Suprapubic skin (tissue), 4 donors: Measurements from ENCODE around the gene ARL16. TPM values are rescaled to one million over a fixed set of nuclear protein-coding genes. Genes with fewer than 3 reads are reported as not detected.

Experiments
- DNase-seq, 2 donors: peaks; one replicate each; pipeline ENCODE4 v3.0.0-alpha.2; 2019; ENCODE audit warnings: low spot score in 2 of 2
- H3K27ac ChIP-seq: fragments of 200-600 bp; sonication (generic); one replicate; pipeline ENCODE4 v1.5.1; 2019
- H3K27me3 ChIP-seq: fragments of 200-600 bp; sonication (generic); one replicate; pipeline ENCODE4 v1.5.1; 2019
- H3K36me3 ChIP-seq: fragments of 200-600 bp; sonication (generic); one replicate; pipeline ENCODE4 v1.5.1; 2019
- H3K4me1 ChIP-seq: fragments of 200-600 bp; sonication (generic); one replicate; pipeline ENCODE4 v1.5.1; 2019
- H3K4me3 ChIP-seq: fragments of 200-600 bp; sonication (generic); one replicate; pipeline ENCODE4 v1.5.1; 2019; ENCODE audit warnings: mild to moderate bottlenecking
- H3K9me3 ChIP-seq: fragments of 200-600 bp; sonication (generic); one replicate; pipeline ENCODE4 v1.5.1; 2019
- EP300 ChIP-seq: sonication (generic); formaldehyde crosslinking; IDR thresholded peaks from one replicate; pipeline ENCODE4 v1.6.1; 2017; ENCODE audit warnings: antibody characterized with exemption
- POLR2A ChIP-seq, 2 donors: fragments of 450-650 bp; IDR thresholded peaks; one replicate each; pipeline ENCODE4 v1.6.1; 2017; ENCODE audit warnings: antibody characterized with exemption in 2 of 2, mild to moderate bottlenecking in 2 of 2, moderate library complexity in 2 of 2
- POLR2AphosphoS5 ChIP-seq, 3 donors: sonication (generic); formaldehyde crosslinking; IDR thresholded peaks; one replicate each; pipeline ENCODE4 v1.6.1; 2017; ENCODE audit warnings: antibody characterized with exemption in 3 of 3
- WGBS: methylation state at CpG from one replicate; pipeline ENCODE4 v1.1.5; 2018; 5-methylcytosine and 5-hydroxymethylcytosine counted together
- total RNA-seq, 4 donors: library from RNA; depleted of rRNA; stranded (reverse); fragments of >200 nt; gene quantifications; one replicate each; pipeline ENCODE4 v1.1.0, GENCODE V29; 2016
- TF ChIP-seq, protein P1 (sequence below), 2 donors: fragments of 200-600 bp in 1 of 2; fragments of 450-650 bp in 1 of 2; sonication (generic) in 1 of 2; IDR thresholded peaks; one replicate each; pipeline ENCODE4 v1.5.1; 2016 to 2019; ENCODE audit warnings: antibody characterized with exemption in 2 of 2, mild to moderate bottlenecking in 1 of 2, moderate library complexity in 1 of 2

Gene ARL16
- total RNA-seq, 4 donors from 2014 or later: 20.2 to 39.4 (median 36.2) TPM

DNA sequence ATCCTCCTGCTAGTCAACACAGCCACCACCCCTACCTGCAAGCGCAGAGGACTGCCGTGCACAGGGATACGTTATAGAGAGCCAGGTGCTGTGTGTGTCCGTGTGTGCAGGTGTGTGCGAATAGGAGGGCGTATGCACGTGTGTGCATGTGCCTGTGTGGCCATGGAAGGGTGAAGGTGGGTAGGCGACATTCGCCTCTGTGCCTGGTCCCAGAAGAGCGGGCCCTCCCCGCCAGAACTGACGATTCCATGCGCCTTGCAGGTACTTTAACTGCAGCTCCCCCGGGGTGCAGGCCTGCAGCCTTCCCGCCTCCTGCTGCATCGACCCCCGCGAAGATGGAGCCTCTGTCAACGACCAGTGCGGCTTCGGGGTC lies 36.0 kb downstream of the ARL16 start:
- Histone ChIP-seq H3K4me1 (peaks cover 6% of the 10 kb centered on the region), H3K36me3 (no peaks in the 10 kb centered on the region), H3K9me3 (no peaks in the 10 kb centered on the region), H3K27ac (no peak overlapping the region), H3K4me3 (peak overlapping the region; percentile 32), H3K27me3 (peaks cover 44% of the 10 kb centered on the region)
- DNase-seq: no peak
- TF ChIP-seq EP300: no peak
- WGBS: 61% methylated on average over 7 of the region's 21 CpGs

DNA sequence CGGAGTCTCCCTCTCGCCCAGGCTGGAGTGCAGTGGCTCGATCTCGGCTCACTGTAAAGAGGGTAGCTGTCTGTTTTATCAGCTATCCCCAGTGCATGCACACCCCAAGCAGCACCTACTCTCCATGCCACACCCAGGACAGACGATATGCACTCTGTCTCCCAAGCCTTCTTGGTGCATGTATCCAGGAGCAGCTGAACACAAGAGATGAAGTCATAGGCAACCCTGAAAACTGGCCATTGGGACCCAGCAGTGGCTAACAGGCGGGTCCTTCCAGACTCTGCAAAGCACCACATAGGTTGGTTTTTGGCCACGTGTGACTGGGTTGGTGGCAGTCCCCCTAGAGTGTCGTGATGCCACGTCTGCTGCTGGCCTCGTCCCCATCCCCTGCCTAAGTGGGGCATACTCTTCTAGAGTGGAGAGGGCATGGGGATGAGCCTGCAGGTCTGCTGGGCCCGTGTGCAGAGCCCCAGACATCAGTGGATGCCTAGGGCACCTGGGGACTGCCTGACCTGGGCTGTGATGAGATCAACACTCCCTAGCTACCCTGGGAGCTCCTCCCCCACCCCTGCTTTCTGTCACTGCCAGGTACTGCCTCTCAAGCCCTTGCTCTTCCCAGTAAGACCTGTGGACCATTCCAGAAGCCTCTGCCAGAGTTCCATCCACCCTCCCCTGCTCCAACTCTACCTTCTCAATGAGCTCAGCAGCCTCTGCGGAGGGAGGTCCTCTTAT lies 36.6 kb downstream of the ARL16 start:
- Histone ChIP-seq H3K36me3 (no peaks in the 10 kb centered on the region), H3K4me3 (no peak overlapping the region), H3K27me3 (peaks cover 44% of the 10 kb centered on the region), H3K27ac (no peak overlapping the region), H3K4me1 (peaks cover 6% of the 10 kb centered on the region), H3K9me3 (no peaks in the 10 kb centered on the region)
- DNase-seq: no peak
- WGBS: 79% methylated on average over 7 of the region's 12 CpGs
- no peak for TF ChIP-seq POLR2A (IDR thresholded peaks at IDR 0.05)
- TF ChIP-seq POLR2AphosphoS5 (IDR thresholded peaks at IDR 0.05): no peak
- no peak for TF ChIP-seq EP300
- TF ChIP-seq, protein P1, sequence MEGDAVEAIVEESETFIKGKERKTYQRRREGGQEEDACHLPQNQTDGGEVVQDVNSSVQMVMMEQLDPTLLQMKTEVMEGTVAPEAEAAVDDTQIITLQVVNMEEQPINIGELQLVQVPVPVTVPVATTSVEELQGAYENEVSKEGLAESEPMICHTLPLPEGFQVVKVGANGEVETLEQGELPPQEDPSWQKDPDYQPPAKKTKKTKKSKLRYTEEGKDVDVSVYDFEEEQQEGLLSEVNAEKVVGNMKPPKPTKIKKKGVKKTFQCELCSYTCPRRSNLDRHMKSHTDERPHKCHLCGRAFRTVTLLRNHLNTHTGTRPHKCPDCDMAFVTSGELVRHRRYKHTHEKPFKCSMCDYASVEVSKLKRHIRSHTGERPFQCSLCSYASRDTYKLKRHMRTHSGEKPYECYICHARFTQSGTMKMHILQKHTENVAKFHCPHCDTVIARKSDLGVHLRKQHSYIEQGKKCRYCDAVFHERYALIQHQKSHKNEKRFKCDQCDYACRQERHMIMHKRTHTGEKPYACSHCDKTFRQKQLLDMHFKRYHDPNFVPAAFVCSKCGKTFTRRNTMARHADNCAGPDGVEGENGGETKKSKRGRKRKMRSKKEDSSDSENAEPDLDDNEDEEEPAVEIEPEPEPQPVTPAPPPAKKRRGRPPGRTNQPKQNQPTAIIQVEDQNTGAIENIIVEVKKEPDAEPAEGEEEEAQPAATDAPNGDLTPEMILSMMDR (IDR thresholded peaks at IDR 0.05): no peak

DNA sequence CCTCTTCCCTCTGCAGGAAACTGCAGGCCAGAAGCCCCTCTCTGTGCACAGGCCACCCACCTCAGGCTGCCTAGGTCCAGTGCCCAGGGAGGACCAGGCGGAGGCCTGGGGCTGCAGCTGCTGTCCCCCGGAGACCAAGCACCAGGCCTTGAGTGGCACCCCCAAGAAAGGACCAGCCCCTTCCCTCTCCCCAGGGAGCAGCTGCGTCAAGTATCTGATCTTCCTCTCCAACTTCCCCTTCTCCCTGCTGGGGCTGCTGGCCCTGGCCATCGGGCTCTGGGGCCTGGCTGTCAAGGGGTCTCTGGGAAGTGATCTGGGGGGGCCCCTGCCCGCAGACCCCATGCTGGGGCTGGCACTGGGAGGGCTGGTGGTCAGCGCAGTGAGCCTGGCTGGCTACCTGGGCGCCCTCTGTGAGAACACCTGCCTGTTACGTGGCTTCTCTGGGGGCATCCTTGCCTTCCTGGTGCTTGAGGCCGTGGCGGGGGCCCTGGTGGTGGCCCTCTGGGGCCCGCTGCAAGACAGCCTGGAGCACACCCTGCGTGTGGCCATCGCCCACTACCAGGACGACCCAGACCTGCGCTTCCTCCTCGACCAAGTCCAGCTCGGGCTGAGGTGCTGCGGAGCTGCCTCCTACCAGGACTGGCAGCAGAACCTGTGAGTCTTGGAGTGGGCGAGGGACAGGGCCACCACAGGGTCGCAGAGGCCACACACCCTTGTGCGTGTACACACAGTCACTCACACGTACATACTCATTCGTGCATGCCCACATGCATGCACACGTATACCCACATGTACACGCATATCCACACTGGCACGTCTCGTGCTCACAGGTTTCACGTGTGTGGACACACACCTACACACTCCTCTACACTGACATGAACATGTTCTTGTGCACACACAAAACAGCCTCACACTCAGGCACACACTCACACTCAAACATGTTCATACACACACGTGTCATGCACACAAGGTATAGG lies 38.3 kb downstream of the ARL16 start:
- Histone ChIP-seq H3K4me3 (no peak overlapping the region), H3K9me3 (no peaks in the 10 kb centered on the region), H3K27me3 (peaks cover 29% of the 10 kb centered on the region), H3K27ac (no peak overlapping the region), H3K4me1 (peaks cover 6% of the 10 kb centered on the region), H3K36me3 (no peaks in the 10 kb centered on the region)
- 82% methylated on average over 16 of the region's 29 CpGs for WGBS
- TF ChIP-seq EP300 (no peak), POLR2A (IDR thresholded peaks at IDR 0.05) (no peak), POLR2AphosphoS5 (IDR thresholded peaks at IDR 0.05) (no peak)
- TF ChIP-seq, protein P1 (IDR thresholded peaks at IDR 0.05): no peak
- DNase-seq: no peak

DNA sequence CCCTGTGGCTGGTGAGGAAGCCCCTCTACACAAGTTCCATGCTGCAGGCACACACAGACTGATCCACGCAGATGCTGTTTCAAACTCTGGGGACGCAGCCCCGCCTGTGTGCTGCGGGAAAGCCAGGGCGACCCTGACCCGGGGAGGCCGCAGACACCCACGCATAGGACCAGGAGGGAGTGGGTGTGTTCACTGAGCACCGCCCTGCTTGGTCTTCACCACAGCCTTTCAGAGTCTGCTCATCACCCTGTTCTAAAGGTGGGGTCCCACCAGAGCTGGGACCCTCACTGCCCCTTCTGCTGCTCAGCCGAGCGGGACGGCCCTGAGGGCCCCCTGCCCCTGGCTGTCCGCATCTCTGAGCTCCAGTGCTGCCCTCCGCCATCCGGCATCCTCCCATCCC lies 39.1 kb downstream of the ARL16 start:
- no peak for DNase-seq
- no peaks in the 10 kb centered on the region for H3K9me3 ChIP-seq
- H3K36me3 ChIP-seq: no peaks in the 10 kb centered on the region
- 89% methylated on average over 15 of the region's 15 CpGs for WGBS
- no peak for TF ChIP-seq EP300
- TF ChIP-seq, protein P1 (IDR thresholded peaks at IDR 0.05): no peak
- no peak overlapping the region for H3K27ac ChIP-seq
- H3K27me3 ChIP-seq: peaks cover 22% of the 10 kb centered on the region
- H3K4me1 ChIP-seq: peaks cover 6% of the 10 kb centered on the region
- H3K4me3 ChIP-seq: no peak overlapping the region

DNA sequence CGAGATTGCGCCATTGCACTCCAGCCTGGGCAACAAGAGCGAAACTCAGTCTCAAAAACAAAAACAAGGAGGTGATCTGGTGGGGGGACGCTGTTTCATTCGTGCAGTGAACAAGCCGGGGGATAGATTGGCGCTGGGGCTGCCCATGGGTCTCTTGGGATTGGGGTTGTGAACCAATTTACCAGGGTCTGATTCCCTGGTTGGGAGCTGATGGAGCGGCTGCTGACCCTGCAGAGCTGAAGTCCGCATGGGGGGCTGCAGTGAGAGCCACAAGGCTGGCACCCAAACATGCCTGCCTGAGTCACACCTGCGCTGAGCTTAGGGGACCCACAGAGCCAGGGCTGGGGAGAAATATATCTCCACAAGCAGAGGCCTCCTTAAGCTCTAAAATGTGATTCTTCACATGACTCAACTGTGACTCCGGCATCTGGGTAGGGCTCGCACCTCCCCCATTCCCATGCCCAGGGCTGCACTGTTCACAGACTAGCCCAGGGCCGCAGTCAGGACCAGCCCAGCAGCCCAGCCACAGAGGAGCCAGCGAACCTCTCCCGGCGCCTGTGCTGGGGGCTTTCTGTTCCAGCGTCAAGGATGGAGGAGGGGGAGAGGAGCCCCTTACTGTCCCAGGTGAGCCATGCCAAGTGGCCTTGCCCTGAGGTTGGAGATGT lies 41.6 kb downstream of the ARL16 start:
- H3K27me3 ChIP-seq: no peaks in the 10 kb centered on the region

More for the DNA sequence above, 41.6 kb downstream of the ARL16 start:
- Histone ChIP-seq H3K27ac (no peak overlapping the region), H3K9me3 (no peaks in the 10 kb centered on the region), H3K36me3 (no peaks in the 10 kb centered on the region), H3K4me3 (no peak overlapping the region), H3K4me1 (peaks cover 7% of the 10 kb centered on the region)
- TF ChIP-seq POLR2AphosphoS5 (IDR thresholded peaks at IDR 0.05) (no peak), EP300 (no peak), POLR2A (IDR thresholded peaks at IDR 0.05) (no peak)
- TF ChIP-seq, protein P1 (IDR thresholded peaks at IDR 0.05): no peak
- no peak for DNase-seq
- WGBS: 91% methylated on average over 8 of the region's 17 CpGs
